Endometrial microvascular endothelial cells (primary cell): ENCODE results near the gene SPRED1. TPM values are rescaled to one million over a fixed set of nuclear protein-coding genes. Genes with fewer than 3 reads are reported as not detected.

ENCODE experiments used
- in situ Hi-C: cut with HindIII; loops from 2 replicates; pipeline ENCODE4 v1.10.0; 2017; ENCODE audit warnings: low sequenced_read_pairs, low pct_unique_long_range_greater_than_20kb; ENCODE audit errors: inconsistent ontology term
- total RNA-seq: library from RNA; depleted of rRNA; stranded (reverse); fragments of >200 nt; gene quantifications from one replicate; pipeline ENCODE4 v1.2.3, GENCODE V29; 2015; ENCODE audit errors: inconsistent ontology term

SPRED1 gene
- total RNA-seq, 1 donor from 2014 or later: 8.3 TPM

DNA sequence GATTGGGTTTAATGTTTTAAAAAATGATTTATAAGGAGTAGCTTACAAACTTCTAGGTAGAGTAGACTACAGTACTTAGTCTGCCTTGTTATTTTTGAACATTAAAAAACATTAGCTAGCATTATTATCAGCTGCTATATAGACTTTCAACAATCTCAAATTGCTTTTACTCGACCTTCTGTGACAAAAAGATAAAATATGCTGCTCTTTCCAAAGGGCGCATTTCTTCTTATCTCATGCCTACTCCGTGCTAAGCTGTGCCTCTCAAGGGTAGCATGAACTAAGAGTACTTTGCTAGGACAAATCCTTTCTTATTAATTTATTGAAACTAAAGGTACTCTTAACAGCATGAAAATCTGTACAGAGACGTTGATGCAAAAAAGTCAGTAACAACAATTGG is 71.3 kb downstream of the SPRED1 start:
- in situ Hi-C loops: no loop called here

- in situ Hi-C loops: no loop called here
Observed at GRCh38 chr15:38324939-38325647, 72.5 kb downstream of the SPRED1 start.

DNA sequence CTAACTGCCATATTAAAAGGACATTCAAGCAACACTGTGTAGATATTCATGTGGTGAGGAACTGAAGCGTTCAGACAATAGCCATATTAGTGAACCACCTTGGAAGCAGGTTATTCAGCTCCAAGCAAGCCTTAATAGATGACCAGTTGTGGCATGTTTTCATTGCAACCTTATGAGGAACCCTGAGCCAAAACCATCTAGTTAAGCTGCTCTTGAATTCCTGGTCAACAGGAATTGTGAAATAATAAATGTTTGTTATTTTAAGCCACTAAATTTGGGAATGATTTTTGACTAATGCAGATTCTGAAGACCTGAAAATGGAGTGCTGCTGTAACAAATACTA is 73.0 kb downstream of the SPRED1 start:
- in situ Hi-C loops: no loop called here

DNA sequence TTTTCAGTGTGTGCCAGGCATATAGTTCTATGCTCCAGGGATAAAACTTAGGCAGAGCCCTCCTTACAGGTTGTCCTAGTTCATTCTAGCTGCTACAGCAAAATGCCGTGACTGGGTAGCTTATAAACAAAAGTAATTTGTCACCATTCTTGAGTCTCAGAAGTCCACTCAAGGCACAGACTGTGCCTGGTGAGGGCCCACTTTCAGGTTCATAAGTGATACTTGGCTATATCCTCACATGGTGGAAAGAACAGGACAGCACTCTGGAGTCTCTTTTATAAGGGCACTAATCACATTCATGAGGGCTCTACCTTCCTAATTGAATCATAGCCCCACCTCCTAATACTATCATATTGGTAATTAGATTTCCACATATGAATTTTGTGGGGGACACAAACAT is 80.1 kb downstream of the SPRED1 start:
- in situ Hi-C loops: no loop called here

DNA sequence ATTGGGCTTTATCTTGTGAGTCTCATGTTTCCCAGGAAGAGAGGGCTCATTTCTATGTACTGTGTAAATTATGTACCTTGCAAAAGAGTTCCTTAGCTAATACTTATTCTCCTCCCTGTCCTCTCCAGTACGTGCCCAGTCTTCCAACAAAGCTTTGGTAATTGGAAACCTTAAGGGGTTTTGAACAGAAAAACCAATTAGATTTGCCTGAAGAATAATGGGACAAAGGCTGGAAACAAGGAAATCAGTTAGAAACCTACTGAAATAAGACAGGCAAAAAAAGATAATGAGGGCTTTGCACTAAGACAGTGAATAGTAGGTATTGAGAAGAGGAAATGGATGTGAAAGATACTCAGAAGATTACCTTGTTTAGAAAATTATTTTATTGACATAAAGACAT is 82.5 kb downstream of the SPRED1 start:
- in situ Hi-C loops: no loop called here

DNA sequence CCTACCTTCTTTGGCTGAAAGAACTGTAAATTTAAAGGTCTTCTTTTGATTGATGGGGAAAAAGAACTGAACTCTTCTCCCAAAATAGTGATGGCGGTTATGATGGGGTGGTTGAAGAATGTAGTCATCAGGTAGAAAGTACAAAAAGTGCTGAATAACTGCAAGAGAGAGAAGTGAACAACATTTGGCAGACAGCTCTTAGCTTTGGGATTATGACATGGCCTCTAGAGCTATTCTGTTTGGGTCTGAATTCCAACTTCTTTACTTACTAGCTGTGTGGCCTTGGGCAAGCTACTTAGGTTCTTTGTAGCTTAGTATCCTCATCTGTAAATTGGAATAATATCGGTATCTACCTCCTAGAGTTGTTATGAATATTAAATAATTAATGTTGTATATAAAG is 91.7 kb downstream of the SPRED1 start:
- in situ Hi-C loops: no loop called here

GRCh38 chr15:38349251-38349650 is 96.6 kb downstream of the SPRED1 start:
- in situ Hi-C loops: no loop called here

- in situ Hi-C loops: loop anchor here (25.0 kb wide), 1 partner anchor 339 kb away; no protein-coding TSS in a partner anchor
Observed at GRCh38 chr15:38351466-38351865, 98.8 kb downstream of the SPRED1 start.

- in situ Hi-C loops: loop anchor here (25.0 kb wide), 1 partner anchor 342 kb away; no protein-coding TSS in a partner anchor
Observed at GRCh38 chr15:38354315-38354929, 101.8 kb downstream of the SPRED1 start.

DNA sequence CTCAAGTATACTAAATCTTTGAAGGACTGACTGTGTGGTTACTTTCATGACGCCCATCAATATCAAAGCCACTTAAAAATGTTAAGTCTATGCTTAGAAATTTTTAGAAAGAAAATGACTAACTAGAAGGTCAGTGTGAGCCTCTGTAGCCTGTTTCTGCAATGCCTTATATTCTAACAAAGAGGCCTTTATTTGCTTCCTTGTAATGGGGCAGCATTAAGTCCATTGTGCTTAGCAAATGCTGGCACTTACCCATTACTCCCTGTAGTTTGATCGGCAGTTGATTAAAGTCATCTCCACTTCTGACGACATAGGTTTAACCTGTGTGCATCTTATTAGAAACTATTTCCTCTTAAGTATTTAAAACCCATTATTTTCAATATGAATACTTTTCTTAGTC is 109.7 kb downstream of the SPRED1 start:
- in situ Hi-C loops: loop anchor here (25.0 kb wide), 1 partner anchor 350 kb away; no protein-coding TSS in a partner anchor

GRCh38 chr15:38367476-38367875 is 114.8 kb downstream of the SPRED1 start:
- in situ Hi-C loops: loop anchor here (25.0 kb wide), 1 partner anchor 355 kb away; no protein-coding TSS in a partner anchor

- in situ Hi-C loops: loop anchor here (25.0 kb wide), 1 partner anchor 358 kb away; no protein-coding TSS in a partner anchor
Observed at GRCh38 chr15:38369936-38370478, 117.4 kb downstream of the SPRED1 start.

GRCh38 chr15:38373016-38373415 is 120.4 kb downstream of the SPRED1 start:
- in situ Hi-C loops: loop anchor here (25.0 kb wide), 1 partner anchor 361 kb away; no protein-coding TSS in a partner anchor

GRCh38 chr15:38374029-38374428 is 121.4 kb downstream of the SPRED1 start:
- in situ Hi-C loops: loop anchor here (25.0 kb wide), 1 partner anchor 362 kb away; no protein-coding TSS in a partner anchor

DNA sequence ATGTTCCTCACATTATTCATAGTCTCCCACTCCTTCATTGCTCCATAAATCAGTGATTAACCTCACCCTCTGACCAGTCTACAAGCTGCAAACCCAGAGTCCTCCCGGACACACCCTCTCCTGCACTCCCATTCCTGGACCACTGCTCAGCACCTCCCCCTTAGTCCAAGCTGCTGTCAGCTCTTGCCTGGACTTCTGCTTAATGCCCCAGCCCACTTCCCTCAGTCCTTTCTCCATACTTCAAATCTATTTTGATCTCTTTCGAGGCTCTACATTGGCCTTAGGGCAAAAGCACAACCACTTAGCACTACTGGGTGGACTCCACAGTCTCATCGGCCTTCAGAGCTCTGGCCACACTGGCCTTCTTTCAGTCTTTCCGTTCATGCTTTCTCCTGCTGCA is 121.9 kb downstream of the SPRED1 start:
- in situ Hi-C loops: loop anchor here (25.0 kb wide), 1 partner anchor 362 kb away; no protein-coding TSS in a partner anchor

DNA sequence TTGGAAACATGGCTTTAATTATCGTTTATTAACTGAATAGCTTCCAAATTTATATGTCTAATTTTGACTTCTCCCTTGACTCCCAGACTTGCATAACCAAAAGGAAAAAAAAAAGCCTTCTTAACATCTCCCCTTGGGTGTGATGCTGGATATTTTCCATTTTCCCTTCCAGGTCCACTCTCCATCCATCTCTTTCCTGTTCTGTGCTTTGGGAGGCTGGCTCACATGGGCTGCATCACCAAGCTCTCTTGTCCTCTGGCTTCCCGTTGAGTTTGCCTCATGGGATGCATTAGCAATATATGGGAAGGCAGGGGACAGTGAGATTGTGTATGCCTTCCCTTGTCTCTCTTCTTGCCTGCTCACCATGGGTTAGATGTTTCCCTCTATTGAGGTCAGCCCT is 123.4 kb downstream of the SPRED1 start:
- in situ Hi-C loops: no loop called here

GRCh38 chr15:38377636-38378035 is 125.0 kb downstream of the SPRED1 start:
- in situ Hi-C loops: no loop called here

- in situ Hi-C loops: no loop called here
Observed at GRCh38 chr15:38378161-38378560, 125.5 kb downstream of the SPRED1 start.

DNA sequence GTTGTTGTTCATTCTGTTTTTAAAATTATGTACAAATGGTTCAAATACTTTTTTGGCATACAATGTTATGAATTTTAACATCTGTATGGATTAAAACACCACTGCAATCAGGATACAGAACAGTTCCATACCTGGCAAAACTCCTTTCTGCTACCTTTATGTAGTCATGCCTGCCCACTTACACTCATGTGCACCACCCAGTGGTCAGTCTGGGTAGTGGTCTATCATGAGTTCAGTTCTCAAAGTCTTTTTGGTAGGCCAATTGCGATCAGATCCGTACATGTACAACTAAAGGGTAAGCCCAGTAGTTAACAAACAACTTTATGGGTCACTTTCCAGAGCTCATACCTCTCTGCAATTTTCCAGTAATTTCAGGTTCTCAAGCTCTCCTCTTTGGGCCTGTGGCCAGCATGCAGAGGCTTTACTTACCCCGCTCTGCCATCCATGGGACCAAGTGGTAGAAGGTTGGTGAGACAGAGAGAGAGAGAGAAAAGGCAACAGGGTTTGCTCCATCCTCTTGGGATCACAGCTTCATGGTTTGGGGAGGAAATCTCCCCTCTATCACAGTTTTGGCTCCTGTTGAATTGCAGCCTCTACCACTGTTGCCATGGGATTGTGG is 137.4 kb downstream of the SPRED1 start:
- in situ Hi-C loops: no loop called here

GRCh38 chr15:38391191-38391590 is 138.6 kb downstream of the SPRED1 start:
- in situ Hi-C loops: no loop called here
